Stimulated activated CD8-positive, alpha-beta memory T cell treated with anti-CD3 and anti-CD28 coated beads, Interleukin-7, amount 100 ng/mL, for 1 hour (primary cell): Measurements from ENCODE around the gene PHF24.
A peak's percentile ranks its signal among the peaks of the same experiment; 100 is the strongest.

Source experiments
- DNase-seq, 2 donors: peaks; one replicate each; pipeline ENCODE4 v3.0.0-alpha.2; 2020; ENCODE audit warnings: low read depth in 2 of 2

The PHF24 gene

DNA sequence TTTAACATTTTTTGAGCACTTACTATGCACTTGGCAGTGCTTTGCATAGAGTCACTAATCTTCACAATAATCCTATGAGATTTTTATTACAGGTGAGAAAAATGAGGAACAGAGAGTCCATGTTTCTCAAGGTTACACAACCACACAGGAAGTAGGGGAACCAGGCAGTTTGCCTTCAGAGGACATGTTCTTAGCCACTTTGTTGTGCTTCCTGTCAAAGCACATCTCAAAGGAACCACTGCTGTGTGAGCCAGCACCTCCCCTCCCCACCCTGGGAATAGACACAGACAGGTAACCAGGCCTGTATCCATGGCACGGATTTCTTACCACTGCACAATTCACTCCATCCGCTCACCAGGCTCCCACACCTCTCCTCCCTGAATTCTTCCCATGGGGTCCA lies 25.1 kb downstream of the PHF24 start:
- DNase-seq: no peak

DNA sequence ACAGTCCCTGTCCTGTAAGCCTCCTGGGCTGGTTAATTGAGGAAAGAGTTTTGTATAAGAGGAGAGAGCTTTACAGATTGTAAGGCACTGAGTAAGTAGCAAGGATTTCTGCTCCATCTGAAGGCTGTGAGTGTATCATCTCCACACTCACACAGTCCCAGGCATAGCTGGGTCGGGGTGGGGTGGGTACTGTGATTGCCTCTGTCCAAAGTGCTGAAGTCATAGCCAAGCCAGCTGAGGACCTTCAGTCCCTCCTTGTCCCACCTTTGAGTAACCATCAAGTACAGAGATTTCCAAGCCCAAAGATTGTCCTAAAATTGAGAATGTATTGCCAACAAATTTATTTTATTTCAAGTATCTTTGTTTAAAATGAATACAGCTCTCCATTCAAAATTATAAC lies 26.0 kb downstream of the PHF24 start:
- DNase-seq: no peak

DNA sequence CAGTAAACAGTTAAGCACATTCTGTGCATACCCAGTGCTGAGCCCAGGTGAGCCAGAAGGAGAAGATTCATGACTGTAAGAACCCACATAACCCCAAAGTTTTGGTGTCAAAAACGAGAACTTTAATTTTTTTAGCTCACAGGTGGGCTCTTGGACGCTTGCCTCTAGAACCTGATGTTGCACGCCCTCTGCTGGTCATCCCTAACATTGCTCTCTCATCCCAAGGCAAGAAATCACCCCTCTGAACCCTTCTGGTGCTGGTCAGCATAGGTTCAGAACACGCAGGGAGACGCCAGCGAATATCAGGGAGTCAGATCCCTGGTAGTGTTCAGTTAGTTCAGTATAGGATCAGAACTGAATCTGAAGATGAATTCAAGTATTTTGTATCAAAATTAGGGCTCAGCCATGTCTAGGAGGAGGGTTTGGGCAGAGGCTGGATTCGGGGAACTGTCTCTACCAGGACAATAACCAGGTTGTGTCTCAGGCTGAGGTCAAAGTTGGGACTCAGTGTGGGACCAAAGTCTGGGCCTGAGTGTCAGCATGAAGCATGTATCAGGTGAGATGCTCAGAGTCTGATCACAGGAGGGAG lies 27.3 kb downstream of the PHF24 start:
- no peak for DNase-seq

DNA sequence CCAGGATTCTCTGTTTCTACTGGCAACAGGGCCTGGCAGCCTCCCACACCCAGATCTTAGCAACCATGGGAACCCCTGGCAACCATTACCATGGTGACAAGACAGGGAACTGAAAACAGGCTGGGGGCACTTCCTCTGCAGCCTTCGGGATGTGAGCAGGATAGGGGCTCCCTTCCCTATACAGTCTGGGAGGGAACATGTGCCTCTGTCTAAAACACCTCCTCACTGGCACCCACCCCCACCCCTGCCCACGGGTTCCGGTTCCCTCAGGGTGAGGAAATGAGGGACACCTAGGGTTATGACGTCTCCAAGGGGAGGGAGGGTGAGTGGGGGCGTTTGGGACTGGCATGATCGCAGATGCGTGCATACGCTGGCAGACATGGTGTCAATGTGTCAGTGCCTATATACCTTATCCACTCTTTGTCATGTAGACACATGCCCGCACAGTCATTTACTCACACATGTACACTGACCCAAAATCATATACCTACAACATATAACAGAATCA lies 28.5 kb downstream of the PHF24 start:
- no peak for DNase-seq

DNA sequence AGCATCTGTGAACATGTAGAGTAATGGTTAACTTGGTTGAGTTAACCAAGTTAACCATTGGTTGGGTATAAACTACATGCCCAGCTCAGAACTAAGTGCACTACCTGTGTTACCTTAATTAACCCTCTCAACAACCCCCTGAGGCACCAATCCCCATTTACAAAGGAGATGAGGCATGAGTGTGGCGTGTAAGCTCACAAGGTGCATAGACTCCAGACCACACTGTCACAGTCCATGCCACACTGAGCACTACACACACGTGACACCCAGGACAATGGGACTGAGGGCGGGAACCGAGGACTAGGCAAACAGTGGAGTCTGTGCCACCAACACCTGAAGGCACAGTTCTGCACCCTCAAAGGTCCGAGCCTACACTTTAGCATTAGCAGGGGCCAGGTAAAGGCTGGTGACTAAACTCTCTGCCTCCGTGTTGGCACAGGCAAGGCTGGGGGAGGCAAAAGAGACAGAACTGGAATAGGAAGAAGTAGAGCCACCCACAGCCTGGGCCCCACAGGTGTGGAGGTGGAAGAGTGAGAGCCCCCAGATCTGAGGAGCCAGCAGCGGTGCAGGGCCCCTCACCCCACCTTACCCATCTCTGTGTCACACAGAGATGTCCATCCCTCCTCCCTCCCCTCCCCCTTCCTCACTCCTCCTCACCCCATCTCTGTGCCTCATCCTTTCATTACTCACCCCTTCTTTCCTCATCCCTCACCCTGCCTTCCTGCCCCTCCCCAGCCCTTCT lies 29.2 kb downstream of the PHF24 start:
- no peak for DNase-seq

DNA sequence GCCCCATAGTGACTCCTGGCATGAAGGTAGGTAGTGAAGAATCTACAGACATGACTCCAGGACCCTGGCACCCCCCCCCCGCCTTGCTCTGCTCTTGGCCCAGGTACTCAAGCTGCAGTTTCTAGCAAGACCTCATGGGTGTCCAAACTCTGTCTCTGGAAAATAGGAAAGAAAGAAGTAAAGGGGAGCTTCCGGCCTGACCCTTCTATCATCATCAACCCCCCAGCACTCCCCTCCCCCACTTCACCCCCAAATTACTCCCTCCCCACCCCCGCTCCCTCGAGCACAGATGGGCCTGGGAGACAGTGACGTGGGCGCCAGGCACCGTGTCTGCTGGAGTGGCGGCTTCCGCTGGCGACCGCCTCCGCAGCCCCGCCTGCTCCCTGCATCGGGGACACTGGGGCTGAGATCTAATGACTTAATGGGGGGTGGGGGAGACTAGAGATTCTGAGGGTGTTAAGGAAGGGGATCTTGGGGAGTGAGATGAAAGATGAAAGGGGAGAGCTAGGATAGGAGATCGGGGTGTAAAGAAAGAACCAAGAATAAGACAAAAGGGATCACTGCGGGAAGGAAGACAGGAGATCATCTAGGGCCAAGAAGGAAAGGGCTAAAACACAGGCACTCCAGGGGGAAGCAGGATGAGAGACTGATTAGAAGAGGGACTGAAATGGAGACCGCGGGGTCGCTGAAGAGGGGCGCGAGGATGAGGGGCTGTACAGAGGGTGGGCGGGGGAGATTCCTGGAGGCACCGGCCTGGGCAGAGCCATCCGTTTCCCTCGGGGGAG lies 30.3 kb downstream of the PHF24 start:
- DNase-seq: no peak

DNA sequence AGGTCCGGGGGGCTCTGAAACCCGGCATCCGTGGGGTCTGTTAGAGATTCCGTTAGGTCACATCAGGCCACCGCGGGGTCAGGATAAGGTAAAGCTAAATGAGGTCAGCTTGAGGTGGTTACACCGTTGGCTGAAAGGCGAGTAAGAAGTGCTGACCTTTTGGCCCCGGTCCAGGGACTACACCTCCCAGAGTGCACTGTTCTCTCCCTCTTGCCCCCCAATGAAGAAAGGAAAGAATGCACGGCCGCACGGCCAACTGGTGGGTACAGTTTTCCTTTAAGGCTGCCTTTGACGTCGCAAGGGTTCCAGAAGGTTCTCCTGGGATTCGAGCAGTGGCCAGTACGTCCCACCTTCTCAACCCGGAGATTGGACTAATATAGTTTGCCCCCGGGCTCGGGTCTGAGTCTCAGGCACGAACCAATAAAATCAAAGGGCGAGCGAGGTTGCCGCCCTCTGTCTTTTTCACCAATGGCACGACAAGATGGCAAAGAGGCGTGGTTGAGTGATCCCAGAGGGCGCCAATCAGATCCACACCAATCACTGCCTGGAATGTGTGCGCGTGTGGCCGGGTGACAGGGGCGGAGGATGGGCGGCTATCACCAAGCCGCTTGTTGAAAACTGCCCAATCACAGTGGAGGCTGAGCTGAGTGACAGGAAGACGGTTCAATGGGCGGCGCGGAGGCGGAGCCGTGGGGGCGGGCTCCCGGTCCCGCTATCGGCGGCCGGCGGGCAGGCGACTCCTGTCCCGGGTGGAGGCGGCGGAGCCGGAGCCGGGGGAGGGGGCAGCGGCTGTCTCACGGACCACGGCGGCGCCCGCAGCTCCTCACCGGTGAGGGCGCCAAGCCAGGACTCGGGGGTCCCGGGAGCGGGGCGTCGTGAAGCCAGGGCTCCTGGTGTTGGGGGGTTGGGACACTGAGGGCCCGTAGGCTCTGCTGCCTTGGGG lies 31.2 kb downstream of the PHF24 start, which contains the start of gene DNAJB5:
TSS of gene DNAJB5 (plus strand) at position 743 of the 943 bp plus-strand sequence. CDS start 886 bp downstream, outside the sequence.
- DNase-seq: peak; percentile 92

DNA sequence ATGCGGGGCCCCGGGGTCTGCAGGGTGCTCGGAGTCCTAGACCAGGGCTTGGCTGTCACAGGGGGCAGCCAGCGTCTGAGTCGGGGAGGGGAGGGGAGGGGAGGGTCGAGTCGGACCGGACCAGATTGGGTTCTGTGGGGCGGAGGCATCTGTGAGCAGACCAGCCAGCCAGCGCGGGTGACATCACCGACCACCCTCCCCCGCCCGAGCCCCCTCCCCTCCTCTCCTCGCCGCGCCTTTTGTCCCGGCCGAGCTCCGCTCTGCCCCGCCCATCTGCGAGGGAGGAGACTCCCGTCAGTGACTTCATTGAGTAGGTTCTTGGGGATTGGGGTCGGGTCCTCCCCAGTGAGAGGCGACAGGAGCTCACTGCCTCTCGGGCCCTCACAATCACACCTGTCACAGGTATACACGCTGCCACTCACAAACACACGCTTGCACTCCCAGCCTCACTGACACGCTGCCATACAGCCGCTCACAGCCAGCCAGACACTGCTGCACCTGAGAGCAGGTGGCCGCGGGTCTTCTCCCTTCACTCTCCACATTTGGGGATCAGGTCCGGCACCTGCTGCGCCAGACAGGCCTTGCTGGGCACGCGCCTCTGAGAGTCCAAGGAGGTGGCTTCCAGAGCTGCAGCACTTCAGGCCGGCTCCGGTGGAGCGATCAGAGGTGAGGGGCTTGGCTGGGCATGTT lies 32.0 kb downstream of the PHF24 start:
- no peak for DNase-seq

DNA sequence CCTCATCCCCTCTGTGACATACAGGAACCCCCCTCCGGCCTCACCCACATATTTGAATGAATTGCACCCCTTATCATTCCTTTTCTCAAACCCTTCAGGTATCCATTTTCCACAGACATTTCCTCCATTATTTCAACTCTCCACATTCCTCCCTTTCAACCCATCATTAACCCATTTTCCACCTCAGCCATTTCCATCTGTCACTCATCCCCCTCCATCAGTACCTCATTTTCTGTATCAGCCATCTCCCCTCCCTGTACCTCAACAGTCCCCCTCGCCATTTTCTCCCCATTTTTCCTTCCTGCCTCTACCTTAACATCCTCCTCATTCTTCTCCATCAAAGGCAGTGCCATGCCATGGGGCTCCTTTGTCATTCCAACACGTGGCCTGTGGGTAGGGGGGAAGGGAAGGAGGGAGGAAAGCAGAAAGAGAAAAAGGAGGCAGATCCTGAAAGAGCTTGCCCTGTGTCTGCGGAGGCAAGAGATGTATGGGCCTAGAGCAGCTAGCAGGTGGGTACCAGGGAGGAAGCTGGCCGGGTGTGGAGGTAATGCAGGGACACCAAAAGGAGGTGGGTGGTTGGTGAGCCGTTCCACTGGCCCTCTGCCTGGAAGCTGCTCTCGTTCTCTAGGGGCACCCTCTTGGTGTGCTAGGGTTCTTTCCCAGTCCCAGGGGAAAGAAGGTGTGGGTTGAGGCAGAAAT lies 33.0 kb downstream of the PHF24 start:
- DNase-seq: no peak

DNA sequence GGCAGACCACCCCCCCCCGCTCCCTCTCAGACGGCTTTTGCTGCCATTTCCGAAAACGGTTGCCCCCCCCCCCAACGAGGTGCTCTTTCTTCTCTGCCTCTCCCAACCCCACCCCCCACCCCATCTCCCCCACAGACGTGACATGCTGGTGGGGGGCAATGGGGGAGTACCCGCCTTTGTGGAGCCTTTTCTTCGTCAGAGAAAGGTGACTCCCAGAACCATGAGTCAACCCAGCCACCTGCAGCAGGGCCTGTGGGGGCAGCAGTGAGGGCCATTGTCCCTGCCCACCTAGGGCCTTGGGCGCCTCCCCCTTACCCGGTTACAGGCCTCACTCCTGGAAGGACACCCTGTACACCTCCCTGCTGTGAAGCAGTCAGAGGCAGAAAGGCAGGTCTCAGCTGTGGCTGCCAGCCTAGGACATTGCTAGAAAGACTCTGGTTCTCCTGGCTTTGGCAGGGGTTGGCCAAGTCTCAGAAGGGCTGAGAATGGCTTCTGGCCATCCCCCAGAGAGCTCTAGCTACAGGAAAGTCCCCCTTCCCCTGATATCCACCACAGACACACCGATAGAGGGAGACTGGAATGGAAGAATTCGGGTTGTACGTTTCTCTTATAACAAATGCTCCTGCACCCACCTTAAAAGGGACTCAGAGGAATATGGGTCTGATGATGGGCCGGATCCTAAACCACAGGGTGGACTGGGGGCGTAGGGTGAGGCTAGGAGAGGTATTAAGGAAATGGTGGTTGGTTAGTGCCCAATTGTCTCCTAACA lies 33.7 kb downstream of the PHF24 start:
- no peak for DNase-seq

DNA sequence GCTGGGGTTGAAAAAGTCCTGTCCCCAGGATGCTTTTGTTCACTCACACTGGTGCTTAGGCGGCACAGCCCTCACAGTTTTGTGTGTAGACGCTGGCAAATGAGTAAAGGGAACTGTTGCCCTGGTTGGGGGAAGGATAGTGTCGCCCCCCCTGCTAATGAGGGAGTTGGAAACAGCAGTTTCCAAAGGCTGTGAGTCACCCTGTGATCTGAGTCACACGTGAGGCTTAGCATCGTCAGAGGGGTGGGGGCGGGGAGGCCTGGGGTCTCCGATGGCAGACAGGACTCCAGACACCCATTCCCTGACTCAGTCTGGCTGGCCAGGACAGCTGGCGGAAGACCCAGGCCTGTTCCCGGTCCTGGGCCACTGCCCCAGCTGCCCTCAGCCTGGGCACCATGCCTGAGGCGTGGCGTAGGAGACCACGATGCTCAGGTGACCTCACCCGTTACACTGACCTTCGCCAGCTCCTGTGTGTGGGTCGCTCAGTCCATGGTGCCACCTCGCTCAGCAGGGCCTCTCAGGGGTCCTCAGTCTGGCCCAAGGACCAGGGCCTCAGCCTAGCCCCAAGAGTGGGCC lies 34.4 kb downstream of the PHF24 start:
- no peak for DNase-seq

DNA sequence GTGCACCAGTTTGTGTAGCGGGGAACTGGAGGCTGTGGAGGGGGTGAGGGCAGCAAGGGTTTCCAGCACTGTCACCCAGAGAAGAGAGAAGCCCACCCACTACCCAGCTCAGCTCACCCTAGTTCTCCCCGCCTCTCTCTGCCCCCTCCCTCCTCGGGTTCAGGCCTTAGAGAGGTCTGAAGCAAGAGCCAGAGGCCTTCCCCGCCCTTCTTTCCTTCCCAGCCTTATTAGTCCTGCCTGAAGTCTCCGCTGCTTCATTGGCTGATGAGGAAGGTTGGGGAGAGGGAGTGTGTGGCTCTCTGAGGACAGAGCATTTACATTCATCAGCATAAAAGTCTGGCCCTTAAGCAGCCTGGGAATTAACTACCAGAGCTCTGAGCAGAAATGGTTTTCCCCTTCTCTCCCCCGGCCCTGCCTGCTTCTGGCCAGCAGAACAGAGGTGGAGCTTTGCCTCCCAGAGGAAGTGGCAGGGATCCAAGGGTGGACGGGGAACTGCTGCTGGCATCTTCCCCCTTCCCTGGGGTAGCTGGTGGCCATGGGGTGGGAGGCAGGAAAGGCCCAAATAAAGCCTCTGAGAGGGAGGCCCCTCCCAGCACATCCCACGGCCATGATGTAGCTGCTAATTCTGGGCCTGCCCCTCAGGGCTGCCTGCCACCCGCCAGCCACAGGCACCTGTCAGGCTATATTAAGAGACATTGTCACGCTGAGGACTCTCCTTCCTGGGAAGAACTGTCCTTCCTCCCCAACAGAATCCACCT lies 35.6 kb downstream of the PHF24 start:
- DNase-seq: no peak

DNA sequence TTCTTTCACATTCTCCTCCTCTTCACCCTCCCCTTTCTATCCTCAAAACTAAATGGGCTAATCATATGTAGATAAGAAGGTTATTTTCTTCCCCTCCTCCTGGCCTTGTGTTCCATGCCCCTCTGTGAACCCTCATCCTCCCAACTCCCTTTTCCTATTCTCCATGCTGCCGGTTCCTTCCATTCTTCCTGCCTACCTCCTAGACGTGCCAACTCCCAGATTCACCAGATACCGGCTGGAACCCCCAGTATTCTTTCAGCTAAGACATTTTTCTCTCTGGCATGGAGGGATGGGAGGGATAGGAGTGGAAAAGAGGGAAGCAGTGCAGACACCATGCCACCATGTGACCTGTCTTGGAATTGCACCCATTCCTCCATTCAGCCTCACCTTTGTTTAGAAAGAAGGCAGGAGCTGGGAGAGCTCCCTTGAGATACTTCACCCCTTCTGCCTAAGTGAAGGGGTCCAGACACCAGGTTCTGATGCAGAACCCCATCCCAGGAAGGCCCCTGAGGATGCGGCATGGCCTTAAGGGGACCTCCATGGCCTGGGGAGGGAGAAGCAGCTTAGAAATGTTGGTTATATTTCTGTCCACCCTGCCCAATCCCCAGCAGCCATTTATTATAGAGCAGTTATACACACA lies 36.3 kb downstream of the PHF24 start:
- DNase-seq: no peak

DNA sequence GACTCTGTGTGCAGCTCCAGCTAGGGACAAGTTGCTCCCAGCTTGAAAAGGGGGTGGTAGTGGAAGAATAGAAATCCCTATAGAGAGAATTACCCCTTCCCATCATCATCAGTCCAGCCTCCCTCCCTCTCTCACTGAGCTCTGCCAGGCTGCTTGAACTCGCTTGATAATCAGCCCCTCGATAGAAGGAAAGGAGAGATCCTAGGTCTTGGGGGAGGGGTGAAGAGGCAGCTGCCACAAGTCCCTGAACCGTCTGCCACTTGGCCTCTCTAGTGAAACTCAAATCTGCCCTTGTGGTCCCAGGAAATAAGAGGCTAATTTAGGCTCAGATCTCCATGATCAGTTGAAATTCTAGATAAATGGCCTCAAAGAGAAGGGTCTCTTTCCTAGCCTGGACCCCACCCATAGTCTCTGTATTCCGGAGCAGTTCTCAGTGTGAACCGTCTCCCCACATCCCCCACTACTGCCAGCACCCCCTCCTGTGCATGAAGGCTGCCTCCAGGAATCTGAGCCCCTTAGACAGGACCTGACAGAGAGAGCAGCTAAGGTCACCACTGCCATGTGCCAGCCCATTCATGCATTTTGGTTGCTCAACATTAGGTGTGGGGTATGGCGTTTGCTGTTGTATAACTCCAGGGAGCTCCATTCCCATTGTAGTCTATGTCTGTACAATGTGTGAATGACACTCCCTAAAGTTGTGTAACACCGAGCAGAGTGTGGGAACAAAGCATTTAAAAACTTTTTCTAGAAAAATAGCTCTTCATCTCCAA lies 37.0 kb downstream of the PHF24 start:
- no peak for DNase-seq

DNA sequence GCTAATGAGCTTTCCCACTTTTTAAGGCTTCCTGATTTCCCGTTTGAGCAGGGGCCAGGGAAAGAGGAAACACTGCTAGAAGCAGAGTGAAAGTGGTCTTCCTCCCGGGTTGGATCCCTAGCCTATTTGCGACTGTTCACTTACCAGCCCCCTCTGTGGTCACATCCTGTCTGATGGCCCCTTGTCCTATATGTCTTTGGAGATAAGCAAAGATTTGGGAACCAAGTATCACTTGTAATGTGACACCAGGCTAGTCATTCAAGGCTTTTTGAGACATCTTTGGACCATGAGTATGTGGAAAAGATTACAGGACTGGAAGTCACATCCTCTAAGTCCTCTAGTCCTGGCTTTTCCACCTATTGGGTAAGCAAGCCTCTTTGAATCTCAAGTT lies 37.6 kb downstream of the PHF24 start:
- no peak for DNase-seq

DNA sequence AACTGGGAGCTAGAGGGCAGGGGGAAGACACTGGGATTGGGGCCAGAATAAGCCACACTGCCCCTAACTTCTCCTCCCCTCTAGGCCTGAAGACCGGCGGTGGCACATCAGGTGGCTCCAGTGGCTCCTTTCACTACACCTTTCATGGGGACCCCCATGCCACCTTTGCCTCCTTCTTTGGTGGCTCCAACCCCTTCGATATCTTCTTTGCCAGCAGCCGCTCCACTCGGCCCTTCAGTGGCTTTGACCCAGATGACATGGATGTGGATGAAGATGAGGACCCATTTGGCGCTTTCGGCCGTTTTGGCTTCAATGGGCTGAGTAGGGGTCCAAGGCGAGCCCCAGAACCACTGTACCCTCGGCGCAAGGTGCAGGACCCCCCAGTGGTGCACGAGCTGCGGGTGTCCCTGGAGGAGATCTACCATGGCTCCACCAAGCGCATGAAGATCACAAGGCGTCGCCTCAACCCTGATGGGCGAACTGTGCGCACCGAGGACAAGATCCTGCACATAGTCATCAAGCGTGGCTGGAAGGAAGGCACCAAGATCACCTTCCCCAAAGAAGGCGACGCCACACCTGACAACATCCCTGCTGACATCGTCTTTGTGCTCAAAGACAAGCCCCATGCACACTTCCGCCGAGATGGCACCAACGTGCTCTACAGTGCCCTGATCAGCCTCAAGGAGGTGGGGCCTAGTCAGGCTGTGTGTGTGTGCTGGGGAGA lies 38.3 kb downstream of the PHF24 start:
- DNase-seq: no peak

DNA sequence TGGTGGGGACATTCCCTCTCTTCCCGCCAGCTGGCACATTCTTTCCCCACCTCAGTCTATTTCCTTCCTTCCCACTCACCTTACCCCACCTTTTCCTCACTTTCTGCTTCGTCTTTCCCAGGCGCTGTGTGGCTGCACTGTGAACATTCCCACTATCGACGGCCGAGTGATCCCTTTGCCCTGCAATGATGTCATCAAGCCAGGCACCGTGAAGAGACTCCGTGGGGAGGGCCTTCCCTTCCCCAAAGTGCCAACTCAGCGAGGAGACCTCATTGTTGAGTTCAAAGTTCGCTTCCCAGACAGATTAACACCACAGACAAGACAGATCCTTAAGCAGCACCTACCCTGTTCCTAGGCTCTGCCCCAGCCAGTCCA lies 38.8 kb downstream of the PHF24 start:
- no peak for DNase-seq
